Loucy (cell line): Measurements from ENCODE around the gene NAGLU.
A peak's percentile ranks its signal among the peaks of the same experiment; 100 is the strongest.

Experiments
- H2AFZ ChIP-seq: fragments of 200-600 bp; sonication (generic); 2 replicates; pipeline ENCODE4 v1.6.0; 2016; ENCODE audit warnings: antibody characterized with exemption, mild to moderate bottlenecking, low read length, moderate library complexity
- H3F3A ChIP-seq: fragments of 200-600 bp; 2 replicates; pipeline ENCODE4 v1.6.0; 2016; ENCODE audit warnings: antibody characterized with exemption, low read depth, mild to moderate bottlenecking
- H3K27me3 ChIP-seq: fragments of 200-600 bp; sonication (generic); 2 replicates; pipeline ENCODE4 v1.6.1; 2014; ENCODE audit warnings: low read length, mild to moderate bottlenecking; ENCODE audit not compliant: insufficient read depth, poor library complexity, severe bottlenecking
- H3K36me3 ChIP-seq: fragments of 200-600 bp; sonication (generic); 2 replicates; pipeline ENCODE4 v1.6.1; 2016; ENCODE audit warnings: low read length; ENCODE audit not compliant: insufficient read depth
- H3K4me1 ChIP-seq: fragments of 200-600 bp; sonication (generic); 2 replicates; pipeline ENCODE4 v1.5.1; 2014; ENCODE audit warnings: low read length, mild to moderate bottlenecking; ENCODE audit not compliant: insufficient read depth, poor library complexity, severe bottlenecking
- H3K4me2 ChIP-seq: fragments of 200-600 bp; sonication (generic); 2 replicates; pipeline ENCODE4 v1.6.0; 2014; ENCODE audit warnings: antibody characterized with exemption, low read length, low read depth, mild to moderate bottlenecking; ENCODE audit not compliant: poor library complexity, severe bottlenecking
- H3K4me3 ChIP-seq: fragments of 200-600 bp; sonication (generic); 2 replicates; pipeline ENCODE4 v1.5.1; 2014; ENCODE audit warnings: low read length, mild to moderate bottlenecking, mixed read lengths; ENCODE audit not compliant: poor library complexity, severe bottlenecking
- H3K79me2 ChIP-seq: fragments of 200-600 bp; sonication (generic); 2 replicates; pipeline ENCODE4 v1.6.1; 2014; ENCODE audit warnings: low read length; ENCODE audit not compliant: insufficient read depth
- H3K9ac ChIP-seq: fragments of 200-600 bp; sonication (generic); 2 replicates; pipeline ENCODE4 v1.6.0; 2014; ENCODE audit warnings: mild to moderate bottlenecking, low read depth, low read length, moderate library complexity; ENCODE audit not compliant: poor library complexity, severe bottlenecking
- H3K9me2 ChIP-seq: fragments of 200-600 bp; sonication (generic); replicated peaks from 2 replicates; pipeline ENCODE4 v1.6.1; 2016; ENCODE audit warnings: low read depth, low read length, mixed read lengths
- H3K9me3 ChIP-seq: fragments of 200-600 bp; sonication (generic); 2 replicates; pipeline ENCODE4 v1.6.1; 2014; ENCODE audit warnings: mild to moderate bottlenecking, antibody characterized with exemption, low read length, low read depth; ENCODE audit not compliant: insufficient read depth
- H4K20me1 ChIP-seq: fragments of 200-600 bp; sonication (generic); 2 replicates; pipeline ENCODE4 v1.6.0; 2014; ENCODE audit warnings: antibody characterized with exemption, low read length, mild to moderate bottlenecking; ENCODE audit not compliant: insufficient read depth, poor library complexity, severe bottlenecking
- CTCF ChIP-seq: fragments of 200-600 bp; sonication (generic); conservative IDR thresholded peaks from 2 replicates; pipeline ENCODE4 v1.5.1; 2014; ENCODE audit warnings: mild to moderate bottlenecking, antibody characterized with exemption, low read length
- EZH2phosphoT487 ChIP-seq: fragments of 200-600 bp; IDR thresholded peaks from 2 replicates; pipeline ENCODE4 v1.6.1; 2018; ENCODE audit warnings: antibody characterized with exemption, mild to moderate bottlenecking, moderate library complexity, borderline replicate concordance

NAGLU gene

GRCh38 chr17:42509409-42509808 lies 26.6 kb upstream of the NAGLU start:
- peak overlapping the region; percentile 36 for H3K4me2 ChIP-seq
- H3K4me3 ChIP-seq = no peak overlapping the region
- H3K9ac ChIP-seq = peak overlapping the region; percentile 4
- H4K20me1 ChIP-seq = no peaks in the 10 kb centered on the region
- no peak overlapping the region for H2AFZ ChIP-seq
- no peaks in the 10 kb centered on the region for H3F3A ChIP-seq
- no peaks in the 10 kb centered on the region for H3K9me3 ChIP-seq
- peaks cover 13% of the 10 kb centered on the region for H3K4me1 ChIP-seq
- no peaks in the 10 kb centered on the region for H3K9me2 ChIP-seq
- TF ChIP-seq CTCF = no peak
- no peak for TF ChIP-seq EZH2phosphoT487
- no peaks in the 10 kb centered on the region for H3K79me2 ChIP-seq
- H3K36me3 ChIP-seq = no peaks in the 10 kb centered on the region
- no peaks in the 10 kb centered on the region for H3K27me3 ChIP-seq

GRCh38 chr17:42509841-42510240 lies 26.2 kb upstream of the NAGLU start:
- TF ChIP-seq EZH2phosphoT487 = no peak
- no peak for TF ChIP-seq CTCF
- Histone ChIP-seq H4K20me1 (no peaks in the 10 kb centered on the region), H3K9me3 (no peaks in the 10 kb centered on the region), H3K4me1 (peaks cover 13% of the 10 kb centered on the region), H3K27me3 (no peaks in the 10 kb centered on the region), H3F3A (no peaks in the 10 kb centered on the region), H3K79me2 (no peaks in the 10 kb centered on the region), H3K36me3 (no peaks in the 10 kb centered on the region), H3K4me3 (no peak overlapping the region), H3K9me2 (no peaks in the 10 kb centered on the region), H3K4me2 (no peak overlapping the region), H3K9ac (no peak overlapping the region), H2AFZ (no peak overlapping the region)

- H3K4me3 ChIP-seq = no peak overlapping the region
- H3K79me2 ChIP-seq = no peaks in the 10 kb centered on the region
- H3K4me1 ChIP-seq = peaks cover 23% of the 10 kb centered on the region
- no peak overlapping the region for H3K4me2 ChIP-seq
- H3F3A ChIP-seq = no peaks in the 10 kb centered on the region
- no peak overlapping the region for H3K9ac ChIP-seq
- H3K27me3 ChIP-seq = no peaks in the 10 kb centered on the region
- no peaks in the 10 kb centered on the region for H3K9me2 ChIP-seq
- H3K36me3 ChIP-seq = no peaks in the 10 kb centered on the region
- H4K20me1 ChIP-seq = no peaks in the 10 kb centered on the region
- H3K9me3 ChIP-seq = no peaks in the 10 kb centered on the region
- H2AFZ ChIP-seq = no peak overlapping the region
- TF ChIP-seq EZH2phosphoT487 (no peak), CTCF (no peak)
Observed at GRCh38 chr17:42512246-42512645, 23.8 kb upstream of the NAGLU start.
